Subcutaneous adipose tissue (tissue), 4 donors: Measurements from ENCODE around the gene MYBPHL. TPM values are rescaled to one million over a fixed set of nuclear protein-coding genes. Genes with fewer than 3 reads are reported as not detected.

ENCODE experiments used
- CTCF ChIP-seq: fragments of 450-650 bp; IDR thresholded peaks from one replicate; pipeline ENCODE4 v1.5.1; 2016; ENCODE audit warnings: low read depth, mild to moderate bottlenecking, control low read depth, antibody characterized with exemption, moderate library complexity
- total RNA-seq, 4 donors: library from RNA; depleted of rRNA; stranded (reverse); fragments of >200 nt; gene quantifications; one replicate each; pipeline ENCODE4 v1.1.0, GENCODE V29; 2016

MYBPHL gene
- total RNA-seq, 4 donors from 2014 or later, result not detected

- TF ChIP-seq CTCF, result no peak
Observed at GRCh38 chr1:109319114-109319513, 12.3 kb upstream of the MYBPHL start.

GRCh38 chr1:109316506-109316905 lies 9.7 kb upstream of the MYBPHL start:
- TF ChIP-seq CTCF, result no peak

- no peak for TF ChIP-seq CTCF
Observed at GRCh38 chr1:109315288-109315687, 8.5 kb upstream of the MYBPHL start.

GRCh38 chr1:109314795-109315194 lies 8.0 kb upstream of the MYBPHL start:
- TF ChIP-seq CTCF, result no peak

- no peak for TF ChIP-seq CTCF
Observed at GRCh38 chr1:109312978-109313775, 6.4 kb upstream of the MYBPHL start.

GRCh38 chr1:109312246-109312645 lies 5.4 kb upstream of the MYBPHL start:
- no peak for TF ChIP-seq CTCF

GRCh38 chr1:109309347-109309746 lies 2.5 kb upstream of the MYBPHL start:
- no peak for TF ChIP-seq CTCF
